Measurements from ENCODE around the gene CCL13.

DNA sequence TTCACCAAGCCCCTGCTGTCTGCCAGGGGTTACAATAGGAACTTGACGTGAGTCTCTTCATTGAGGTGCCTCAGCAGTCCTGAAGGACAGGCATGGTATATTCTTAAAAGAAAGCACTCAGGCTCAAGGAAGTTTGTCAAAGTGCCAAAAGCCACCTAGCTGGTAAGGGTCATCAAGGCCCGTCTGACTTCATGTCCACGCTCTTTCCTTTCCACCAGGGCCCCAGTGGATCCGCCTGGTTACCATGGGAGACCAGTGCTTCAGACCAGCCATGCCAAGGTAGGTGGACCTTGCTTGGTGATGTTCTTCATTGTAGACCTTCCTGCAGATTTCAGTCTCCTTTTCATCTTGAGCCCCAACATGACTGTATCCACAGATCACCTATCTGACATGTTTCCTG, 34.4 kb downstream of the CCL13 start:
- TF ChIP-seq, protein P1, sequence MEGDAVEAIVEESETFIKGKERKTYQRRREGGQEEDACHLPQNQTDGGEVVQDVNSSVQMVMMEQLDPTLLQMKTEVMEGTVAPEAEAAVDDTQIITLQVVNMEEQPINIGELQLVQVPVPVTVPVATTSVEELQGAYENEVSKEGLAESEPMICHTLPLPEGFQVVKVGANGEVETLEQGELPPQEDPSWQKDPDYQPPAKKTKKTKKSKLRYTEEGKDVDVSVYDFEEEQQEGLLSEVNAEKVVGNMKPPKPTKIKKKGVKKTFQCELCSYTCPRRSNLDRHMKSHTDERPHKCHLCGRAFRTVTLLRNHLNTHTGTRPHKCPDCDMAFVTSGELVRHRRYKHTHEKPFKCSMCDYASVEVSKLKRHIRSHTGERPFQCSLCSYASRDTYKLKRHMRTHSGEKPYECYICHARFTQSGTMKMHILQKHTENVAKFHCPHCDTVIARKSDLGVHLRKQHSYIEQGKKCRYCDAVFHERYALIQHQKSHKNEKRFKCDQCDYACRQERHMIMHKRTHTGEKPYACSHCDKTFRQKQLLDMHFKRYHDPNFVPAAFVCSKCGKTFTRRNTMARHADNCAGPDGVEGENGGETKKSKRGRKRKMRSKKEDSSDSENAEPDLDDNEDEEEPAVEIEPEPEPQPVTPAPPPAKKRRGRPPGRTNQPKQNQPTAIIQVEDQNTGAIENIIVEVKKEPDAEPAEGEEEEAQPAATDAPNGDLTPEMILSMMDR (conservative IDR thresholded peaks at IDR 0.05), result no peak
- no peak for TF ChIP-seq EZH2 (IDR thresholded peaks at IDR 0.05; ENCODE audit: low read depth)
